ENCODE results near the gene ARID1B.

The ARID1B gene

DNA sequence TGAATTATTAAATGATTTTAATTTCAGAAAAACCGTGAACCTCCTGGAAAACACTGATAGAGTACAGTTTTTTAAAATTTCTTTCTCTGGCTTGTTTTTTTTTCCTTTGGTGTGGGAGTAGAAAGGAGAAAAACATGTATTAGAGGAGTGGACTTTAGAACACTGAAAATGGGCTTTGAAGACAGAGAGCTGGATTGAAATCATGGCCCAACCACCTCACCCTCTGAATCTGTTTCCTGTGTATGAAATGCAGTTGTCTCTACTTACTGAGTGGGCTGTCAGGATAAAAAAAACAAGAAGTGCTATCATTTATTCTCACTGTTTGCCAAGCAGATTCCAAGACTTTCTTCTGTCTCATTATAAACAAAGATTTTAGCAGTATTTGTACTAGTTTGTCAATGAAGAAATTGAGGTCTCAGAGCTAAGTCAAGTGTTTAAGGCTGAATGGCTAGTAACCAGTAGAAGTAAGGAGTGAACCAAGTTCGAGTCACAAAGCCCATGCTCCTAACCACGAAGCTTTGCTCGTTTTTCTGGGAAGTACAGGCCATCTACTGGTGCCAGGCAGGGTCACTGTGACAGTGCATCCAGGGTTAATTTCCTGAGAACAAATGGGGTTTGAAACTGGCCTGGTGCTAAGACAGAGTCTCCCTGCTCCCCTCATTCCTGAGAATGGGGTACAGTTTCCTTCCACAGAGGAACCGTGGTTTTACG lies 289.8 kb downstream of the ARID1B start:
- H3K9me3 ChIP-seq (ENCODE audit: insufficient read depth, low read length), result no peaks in the 10 kb centered on the region
- H2AFZ ChIP-seq (ENCODE audit: low read depth, low read length, severe bottlenecking), result no peak overlapping the region
- H3K36me3 ChIP-seq (ENCODE audit: low read length), result no peaks in the 10 kb centered on the region
- no peak overlapping the region for H3K4me2 ChIP-seq (ENCODE audit: low read depth, low read length, poor library complexity, severe bottlenecking)
- H3K79me2 ChIP-seq (ENCODE audit: insufficient read depth, low read length), result peaks cover 4% of the 10 kb centered on the region; the same call in 1 of the 2 replicates
- no peak overlapping the region for H3K9ac ChIP-seq (ENCODE audit: low read length)
- H3K27me3 ChIP-seq (ENCODE audit: low read length), result no peaks in the 10 kb centered on the region
- H3F3A ChIP-seq (ENCODE audit: insufficient read depth), result no peaks in the 10 kb centered on the region; the same call in 1 of the 2 replicates
- no peaks in the 10 kb centered on the region for H3K9me2 ChIP-seq (replicated peaks; ENCODE audit: insufficient read depth, low read length)
- no peak for TF ChIP-seq EZH2phosphoT487 (conservative IDR thresholded peaks at IDR 0.05; ENCODE audit: low read length)
- TF ChIP-seq, protein P1, sequence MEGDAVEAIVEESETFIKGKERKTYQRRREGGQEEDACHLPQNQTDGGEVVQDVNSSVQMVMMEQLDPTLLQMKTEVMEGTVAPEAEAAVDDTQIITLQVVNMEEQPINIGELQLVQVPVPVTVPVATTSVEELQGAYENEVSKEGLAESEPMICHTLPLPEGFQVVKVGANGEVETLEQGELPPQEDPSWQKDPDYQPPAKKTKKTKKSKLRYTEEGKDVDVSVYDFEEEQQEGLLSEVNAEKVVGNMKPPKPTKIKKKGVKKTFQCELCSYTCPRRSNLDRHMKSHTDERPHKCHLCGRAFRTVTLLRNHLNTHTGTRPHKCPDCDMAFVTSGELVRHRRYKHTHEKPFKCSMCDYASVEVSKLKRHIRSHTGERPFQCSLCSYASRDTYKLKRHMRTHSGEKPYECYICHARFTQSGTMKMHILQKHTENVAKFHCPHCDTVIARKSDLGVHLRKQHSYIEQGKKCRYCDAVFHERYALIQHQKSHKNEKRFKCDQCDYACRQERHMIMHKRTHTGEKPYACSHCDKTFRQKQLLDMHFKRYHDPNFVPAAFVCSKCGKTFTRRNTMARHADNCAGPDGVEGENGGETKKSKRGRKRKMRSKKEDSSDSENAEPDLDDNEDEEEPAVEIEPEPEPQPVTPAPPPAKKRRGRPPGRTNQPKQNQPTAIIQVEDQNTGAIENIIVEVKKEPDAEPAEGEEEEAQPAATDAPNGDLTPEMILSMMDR (IDR thresholded peaks at IDR 0.05; ENCODE audit: insufficient read depth, low read length, poor library complexity, severe bottlenecking), result no peak
- no peak overlapping the region for H3K27ac ChIP-seq (ENCODE audit: low read depth, low read length)
- H4K20me1 ChIP-seq (ENCODE audit: low read depth, low read length), result no peaks in the 10 kb centered on the region
- H3K4me3 ChIP-seq (ENCODE audit: insufficient read depth, low read length, poor library complexity, severe bottlenecking), result no peak overlapping the region

DNA sequence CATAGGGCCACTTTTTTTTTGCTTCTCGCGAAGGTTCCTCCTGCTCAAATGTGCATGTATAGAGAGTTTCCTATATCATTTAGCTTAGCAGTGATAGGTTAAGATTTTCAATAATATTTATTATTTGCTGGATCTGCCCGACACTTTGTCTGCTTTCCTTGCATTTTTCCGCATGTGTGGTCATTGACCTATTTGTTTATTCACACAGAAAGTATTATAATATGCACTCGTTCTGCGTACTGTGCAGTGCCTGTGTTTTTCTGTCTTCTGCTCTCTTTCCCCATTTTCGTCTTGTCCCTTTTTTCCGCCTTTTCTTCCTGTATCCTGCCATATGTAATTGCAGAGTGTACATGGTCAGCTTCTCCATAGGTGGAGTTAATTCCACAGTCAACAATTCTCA lies 290.3 kb downstream of the ARID1B start:
- Histone ChIP-seq H3K27me3 (ENCODE audit: low read length) (no peaks in the 10 kb centered on the region), H3K36me3 (ENCODE audit: low read length) (no peaks in the 10 kb centered on the region), H3K4me2 (ENCODE audit: low read depth, low read length, poor library complexity, severe bottlenecking) (no peak overlapping the region), H3K27ac (ENCODE audit: low read depth, low read length) (no peak overlapping the region), H3K9me3 (ENCODE audit: insufficient read depth, low read length) (no peaks in the 10 kb centered on the region), H3K9me2 (replicated peaks; ENCODE audit: insufficient read depth, low read length) (no peaks in the 10 kb centered on the region), H2AFZ (ENCODE audit: low read depth, low read length, severe bottlenecking) (no peak overlapping the region), H3K79me2 (ENCODE audit: insufficient read depth, low read length) (peaks cover 4% of the 10 kb centered on the region; the same call in 1 of the 2 replicates), H3F3A (ENCODE audit: insufficient read depth) (no peaks in the 10 kb centered on the region; the same call in 1 of the 2 replicates), H3K4me3 (ENCODE audit: insufficient read depth, low read length, poor library complexity, severe bottlenecking) (no peak overlapping the region), H3K9ac (ENCODE audit: low read length) (no peak overlapping the region), H4K20me1 (ENCODE audit: low read depth, low read length) (no peaks in the 10 kb centered on the region)
- no peak for TF ChIP-seq EZH2phosphoT487 (conservative IDR thresholded peaks at IDR 0.05; ENCODE audit: low read length)
- TF ChIP-seq, protein P1 (IDR thresholded peaks at IDR 0.05; ENCODE audit: insufficient read depth, low read length, poor library complexity, severe bottlenecking), result no peak

DNA sequence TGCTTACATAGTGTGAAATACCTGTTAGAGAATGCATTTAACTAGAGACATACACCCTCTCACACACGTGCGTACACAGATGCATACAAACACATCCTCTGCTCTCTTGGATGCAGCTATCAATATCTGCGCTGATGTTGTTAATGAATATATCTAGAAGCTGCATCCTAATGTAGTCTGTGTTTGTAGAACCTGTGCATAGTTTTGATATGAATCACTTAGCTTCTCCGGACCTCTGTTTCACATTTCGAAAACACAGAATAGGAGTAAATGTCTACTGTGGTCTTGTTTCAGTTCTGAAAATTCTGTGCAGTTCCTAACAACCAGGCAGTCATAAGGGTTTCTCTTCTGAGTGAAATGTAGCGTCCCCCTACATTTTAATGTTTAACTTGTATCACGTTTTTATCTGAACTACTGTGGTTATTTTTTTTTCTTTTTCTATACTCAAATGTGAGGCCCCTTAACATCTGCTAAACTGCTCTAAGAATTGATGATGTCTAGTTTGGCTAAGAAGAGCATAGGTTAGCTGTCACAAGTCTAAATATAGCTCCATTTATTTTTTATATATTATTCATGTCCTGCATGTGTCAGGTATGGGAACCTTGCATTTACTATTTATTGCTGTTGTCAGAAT lies 291.6 kb downstream of the ARID1B start:
- H3K36me3 ChIP-seq (ENCODE audit: low read length), result no peaks in the 10 kb centered on the region
- no peak overlapping the region for H3K9ac ChIP-seq (ENCODE audit: low read length)
- H2AFZ ChIP-seq (ENCODE audit: low read depth, low read length, severe bottlenecking), result no peak overlapping the region
- H3F3A ChIP-seq (ENCODE audit: insufficient read depth), result no peaks in the 10 kb centered on the region; the same call in 1 of the 2 replicates
- no peaks in the 10 kb centered on the region for H4K20me1 ChIP-seq (ENCODE audit: low read depth, low read length)
- H3K27me3 ChIP-seq (ENCODE audit: low read length), result no peaks in the 10 kb centered on the region
- no peak overlapping the region for H3K4me3 ChIP-seq (ENCODE audit: insufficient read depth, low read length, poor library complexity, severe bottlenecking)
- no peak overlapping the region for H3K27ac ChIP-seq (ENCODE audit: low read depth, low read length)
- no peak overlapping the region for H3K4me2 ChIP-seq (ENCODE audit: low read depth, low read length, poor library complexity, severe bottlenecking)
- no peak for TF ChIP-seq EZH2phosphoT487 (conservative IDR thresholded peaks at IDR 0.05; ENCODE audit: low read length)
- TF ChIP-seq, protein P1 (IDR thresholded peaks at IDR 0.05; ENCODE audit: insufficient read depth, low read length, poor library complexity, severe bottlenecking), result no peak
- H3K79me2 ChIP-seq (ENCODE audit: insufficient read depth, low read length), result peaks cover 4% of the 10 kb centered on the region; the same call in 1 of the 2 replicates
- H3K9me3 ChIP-seq (ENCODE audit: insufficient read depth, low read length), result no peaks in the 10 kb centered on the region
- H3K9me2 ChIP-seq (replicated peaks; ENCODE audit: insufficient read depth, low read length), result no peaks in the 10 kb centered on the region
